ENCODE data around the gene CXCR1.

DNA sequence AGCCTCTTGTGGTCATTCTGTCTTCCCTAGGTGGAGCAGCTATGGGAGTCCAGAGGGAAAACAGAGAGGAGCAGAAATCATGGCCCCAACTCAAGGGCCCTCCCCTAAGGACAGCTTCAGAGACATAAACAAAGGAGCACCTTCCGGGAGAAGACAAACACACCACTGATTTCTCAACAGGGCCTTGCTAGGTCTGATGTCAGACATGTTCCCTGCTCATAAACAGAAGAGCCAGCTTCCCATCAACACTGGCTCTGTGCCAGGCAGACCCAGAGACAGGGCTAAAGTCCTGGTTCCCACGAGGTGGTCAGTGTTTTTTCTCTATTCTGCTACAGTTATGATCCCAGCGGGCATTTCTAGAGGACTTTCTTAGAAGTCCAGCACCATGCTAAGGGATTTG lies 21.6 kb downstream of the CXCR1 start:
- TF ChIP-seq, protein P1, sequence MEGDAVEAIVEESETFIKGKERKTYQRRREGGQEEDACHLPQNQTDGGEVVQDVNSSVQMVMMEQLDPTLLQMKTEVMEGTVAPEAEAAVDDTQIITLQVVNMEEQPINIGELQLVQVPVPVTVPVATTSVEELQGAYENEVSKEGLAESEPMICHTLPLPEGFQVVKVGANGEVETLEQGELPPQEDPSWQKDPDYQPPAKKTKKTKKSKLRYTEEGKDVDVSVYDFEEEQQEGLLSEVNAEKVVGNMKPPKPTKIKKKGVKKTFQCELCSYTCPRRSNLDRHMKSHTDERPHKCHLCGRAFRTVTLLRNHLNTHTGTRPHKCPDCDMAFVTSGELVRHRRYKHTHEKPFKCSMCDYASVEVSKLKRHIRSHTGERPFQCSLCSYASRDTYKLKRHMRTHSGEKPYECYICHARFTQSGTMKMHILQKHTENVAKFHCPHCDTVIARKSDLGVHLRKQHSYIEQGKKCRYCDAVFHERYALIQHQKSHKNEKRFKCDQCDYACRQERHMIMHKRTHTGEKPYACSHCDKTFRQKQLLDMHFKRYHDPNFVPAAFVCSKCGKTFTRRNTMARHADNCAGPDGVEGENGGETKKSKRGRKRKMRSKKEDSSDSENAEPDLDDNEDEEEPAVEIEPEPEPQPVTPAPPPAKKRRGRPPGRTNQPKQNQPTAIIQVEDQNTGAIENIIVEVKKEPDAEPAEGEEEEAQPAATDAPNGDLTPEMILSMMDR (conservative IDR thresholded peaks at IDR 0.05; ENCODE audit: low read depth, low read length): no peak
- TF ChIP-seq EZH2phosphoT487 (IDR thresholded peaks at IDR 0.05; ENCODE audit: borderline replicate concordance, low read length): no peak
